ENCODE results near the gene TECR.
"Not testable (repeated sequence)": the region's sequence is repeated elsewhere in the genome, so short reads cannot be mapped to it uniquely, and the experiment has no call there.

Gene TECR

DNA sequence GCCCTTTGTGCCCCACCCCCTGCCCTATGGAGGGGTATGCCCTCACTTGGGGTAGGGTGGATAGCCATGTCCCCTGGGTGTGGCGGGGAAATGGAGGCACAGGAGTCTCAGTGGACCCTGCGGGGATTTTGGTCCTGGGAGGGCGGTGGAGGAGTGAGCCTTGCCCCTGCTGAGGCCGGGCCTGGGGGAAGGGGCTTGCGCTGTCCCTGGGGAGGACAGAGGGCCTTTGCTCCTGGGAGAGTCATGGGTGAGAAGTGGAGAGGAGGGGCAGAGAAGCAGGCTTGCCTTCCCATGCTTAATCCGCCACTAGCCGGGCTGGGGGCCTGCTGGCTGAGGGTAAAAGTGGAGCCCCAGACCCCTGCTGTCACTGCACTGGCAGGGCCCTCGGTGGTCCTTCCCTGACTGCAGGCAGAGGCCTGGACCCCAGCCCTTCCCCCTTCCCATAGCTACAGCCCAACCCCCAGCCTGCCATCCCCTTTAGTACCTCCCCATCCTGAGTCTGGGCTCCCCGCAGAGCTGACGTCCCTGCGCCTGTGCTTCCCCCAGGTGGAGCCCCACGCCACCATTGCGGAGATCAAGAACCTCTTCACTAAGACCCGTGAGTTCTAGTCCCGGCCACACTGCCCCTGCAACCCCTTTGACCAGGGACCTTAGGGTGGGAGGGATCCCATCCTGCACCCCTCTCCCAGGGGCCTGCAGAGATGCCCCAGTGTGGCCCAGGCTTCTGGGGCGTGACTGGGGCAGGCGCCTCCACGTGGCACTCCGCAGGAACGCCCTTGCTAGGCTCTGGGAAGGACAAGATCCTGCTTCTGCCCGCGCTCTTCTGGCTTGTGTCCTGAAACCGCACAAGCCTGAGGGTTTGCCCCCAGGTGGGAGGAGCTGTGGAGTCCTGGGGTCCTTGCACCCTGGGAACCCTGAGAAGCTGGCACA, 33.5 kb downstream of the TECR start:
- no peak for DNase-seq

DNA sequence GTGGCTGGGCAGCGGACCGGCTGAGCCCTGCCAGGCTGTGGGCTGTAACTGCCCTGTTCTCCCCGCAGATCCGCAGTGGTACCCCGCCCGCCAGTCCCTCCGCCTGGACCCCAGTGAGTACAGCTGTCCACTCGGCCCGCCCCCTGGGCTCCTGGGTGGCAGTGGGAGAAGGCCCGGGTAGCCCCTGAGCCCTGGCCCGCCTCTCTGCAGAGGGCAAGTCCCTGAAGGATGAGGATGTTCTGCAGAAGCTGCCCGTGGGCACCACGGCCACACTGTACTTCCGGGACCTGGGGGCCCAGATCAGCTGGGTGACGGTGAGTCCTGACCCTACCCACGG, 34.2 kb downstream of the TECR start:
- DNase-seq = no peak

DNA sequence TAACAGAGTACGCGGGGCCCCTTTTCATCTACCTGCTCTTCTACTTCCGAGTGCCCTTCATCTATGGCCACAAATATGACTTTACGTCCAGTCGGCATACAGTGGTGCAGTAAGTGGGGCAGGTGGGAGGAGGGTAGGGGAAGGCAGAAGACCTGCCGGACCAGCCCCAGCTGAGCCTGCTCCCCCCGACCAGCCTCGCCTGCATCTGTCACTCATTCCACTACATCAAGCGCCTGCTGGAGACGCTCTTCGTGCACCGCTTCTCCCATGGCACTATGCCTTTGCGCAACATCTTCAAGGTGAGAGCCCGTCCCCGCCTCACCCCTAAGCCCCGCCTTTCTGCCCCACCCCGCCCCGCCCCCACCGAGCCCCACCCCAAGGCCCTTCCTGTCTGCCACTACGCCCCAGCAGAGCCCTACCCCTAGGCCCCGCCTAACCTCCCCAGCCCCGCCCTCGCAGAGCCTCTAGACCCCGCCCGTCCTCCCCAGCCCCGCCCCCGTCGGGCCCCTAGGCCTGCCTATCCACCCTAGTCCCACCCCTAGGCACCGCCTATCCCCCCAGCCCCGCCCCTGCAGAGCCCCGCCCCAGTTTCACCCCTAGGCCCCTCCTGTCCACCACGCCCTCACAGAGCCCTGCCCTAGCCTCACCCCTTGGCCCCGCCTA, 34.7 kb downstream of the TECR start:
- no peak for DNase-seq

DNA sequence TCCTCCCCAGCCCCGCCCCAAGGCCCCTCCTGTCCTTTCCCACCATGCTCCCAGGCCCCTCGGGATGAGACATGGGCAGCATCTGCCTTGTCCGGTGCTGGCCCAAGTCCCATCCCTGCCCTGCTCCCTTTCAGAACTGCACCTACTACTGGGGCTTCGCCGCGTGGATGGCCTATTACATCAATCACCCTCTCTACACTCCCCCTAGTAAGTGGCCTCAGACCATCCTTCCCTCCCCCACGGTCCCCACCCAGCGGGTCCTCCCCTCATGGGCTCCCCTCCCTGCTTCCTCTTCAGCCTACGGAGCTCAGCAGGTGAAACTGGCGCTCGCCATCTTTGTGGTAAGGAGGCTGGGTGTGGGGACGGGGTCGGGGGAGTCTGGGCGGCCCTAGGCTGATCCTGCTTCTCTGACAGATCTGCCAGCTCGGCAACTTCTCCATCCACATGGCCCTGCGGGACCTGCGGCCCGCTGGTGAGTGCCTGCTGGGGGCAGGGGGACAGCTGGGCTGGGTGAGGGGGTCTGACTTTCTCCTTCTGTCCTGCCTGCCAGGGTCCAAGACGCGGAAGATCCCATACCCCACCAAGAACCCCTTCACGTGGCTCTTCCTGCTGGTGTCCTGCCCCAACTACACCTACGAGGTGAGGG, 35.4 kb downstream of the TECR start:
- DNase-seq = not testable (repeated sequence)

DNA sequence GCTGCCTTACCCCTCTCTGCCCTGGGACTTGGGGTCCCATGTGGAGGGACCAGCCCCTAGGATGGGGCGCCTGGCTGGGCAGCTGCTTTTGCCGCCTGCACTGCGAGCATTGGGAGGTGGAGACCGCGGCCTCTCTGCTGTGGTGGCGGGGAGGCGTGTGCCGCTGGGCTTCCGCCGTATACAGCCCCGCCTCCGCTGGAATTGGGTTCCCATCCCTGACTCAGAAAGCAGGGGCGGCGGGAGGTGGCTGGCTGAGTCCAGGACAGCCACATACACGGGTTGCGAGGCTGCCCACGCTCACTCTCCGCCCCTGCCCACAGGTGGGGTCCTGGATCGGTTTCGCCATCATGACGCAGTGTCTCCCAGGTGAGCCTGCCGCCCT, 35.9 kb downstream of the TECR start:
- DNase-seq = no peak

DNA sequence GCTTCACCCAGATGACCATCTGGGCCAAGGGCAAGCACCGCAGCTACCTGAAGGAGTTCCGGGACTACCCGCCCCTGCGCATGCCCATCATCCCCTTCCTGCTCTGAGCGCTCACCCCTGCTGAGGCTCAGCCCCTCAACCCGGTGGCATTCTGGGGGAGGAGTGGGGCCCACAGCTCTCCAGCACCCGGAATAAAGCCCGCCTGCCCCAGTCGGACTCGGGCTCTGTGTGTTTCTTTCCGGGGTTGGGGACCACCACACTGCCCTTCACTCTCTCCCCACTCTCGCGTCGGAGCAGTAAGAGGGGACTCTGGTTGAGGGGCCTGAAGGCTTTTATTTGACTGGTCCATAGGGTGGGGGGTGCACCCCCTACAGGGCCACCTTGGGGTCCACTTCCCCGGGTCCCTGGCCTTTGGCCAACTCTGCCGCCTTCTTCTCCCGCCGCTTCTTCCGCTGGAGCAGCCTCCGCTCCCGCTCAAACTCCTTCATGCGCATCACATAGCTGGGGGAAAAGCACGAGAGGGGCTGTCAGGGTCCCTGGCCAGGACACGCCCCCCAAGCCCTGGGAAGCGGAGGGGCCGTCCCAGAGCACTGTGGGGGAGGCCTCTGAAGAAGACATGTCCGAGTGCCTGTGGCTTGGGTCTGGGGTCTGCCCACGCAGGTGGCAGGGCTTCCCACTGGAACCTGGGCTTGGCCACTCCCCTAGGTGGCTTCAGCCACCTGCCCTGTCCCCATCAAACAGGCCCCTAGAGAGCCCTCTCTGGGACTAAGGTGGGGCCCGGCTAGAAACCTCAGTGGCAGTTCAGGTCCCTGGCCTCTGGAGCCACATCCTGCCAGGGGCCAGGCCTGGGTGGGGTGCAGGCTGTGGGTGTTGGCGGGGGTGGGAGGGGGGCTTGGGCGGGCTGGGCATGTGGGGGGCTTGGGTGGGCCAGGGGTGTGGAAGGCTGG, 36.6 kb downstream of the TECR start:
- no peak for DNase-seq

DNA sequence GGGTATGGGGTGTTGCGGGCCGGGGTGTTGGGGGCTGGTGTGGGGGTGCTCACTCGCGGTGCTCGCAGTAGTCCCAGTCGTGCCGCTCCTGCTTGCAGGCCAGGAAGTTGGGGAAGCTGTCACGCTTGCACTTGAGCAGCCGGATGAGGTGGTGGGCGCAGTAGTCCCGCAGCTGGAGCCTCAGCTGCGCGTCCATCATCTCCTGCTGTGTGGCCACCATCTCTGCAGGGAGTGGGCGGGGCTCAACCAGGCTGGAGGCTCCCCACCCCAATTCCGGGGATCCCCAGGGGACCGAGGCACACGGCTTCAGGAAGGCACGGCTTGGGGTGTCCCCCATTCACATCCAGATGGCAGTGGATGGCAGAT, 37.3 kb downstream of the TECR start:
- DNase-seq = no peak

DNA sequence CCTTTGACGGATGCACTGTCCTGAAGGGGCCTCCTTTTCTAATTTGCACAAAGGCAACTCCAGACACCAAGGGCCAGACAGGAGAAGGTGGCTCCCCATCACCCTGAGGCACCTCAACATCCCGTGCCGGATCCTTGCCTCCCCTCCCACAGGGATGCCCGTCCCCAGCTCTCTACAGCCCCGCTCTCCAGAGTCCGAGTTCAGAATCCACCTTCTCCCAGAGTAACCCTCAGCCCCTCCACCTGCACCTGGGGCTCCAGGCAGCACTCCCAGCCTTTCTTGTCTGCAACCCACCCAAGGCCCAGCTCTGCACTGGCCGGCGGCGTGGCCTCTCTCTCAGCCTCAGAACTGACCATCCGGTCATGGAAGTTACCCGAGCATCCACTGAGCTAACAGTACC, 37.7 kb downstream of the TECR start:
- no peak for DNase-seq

DNA sequence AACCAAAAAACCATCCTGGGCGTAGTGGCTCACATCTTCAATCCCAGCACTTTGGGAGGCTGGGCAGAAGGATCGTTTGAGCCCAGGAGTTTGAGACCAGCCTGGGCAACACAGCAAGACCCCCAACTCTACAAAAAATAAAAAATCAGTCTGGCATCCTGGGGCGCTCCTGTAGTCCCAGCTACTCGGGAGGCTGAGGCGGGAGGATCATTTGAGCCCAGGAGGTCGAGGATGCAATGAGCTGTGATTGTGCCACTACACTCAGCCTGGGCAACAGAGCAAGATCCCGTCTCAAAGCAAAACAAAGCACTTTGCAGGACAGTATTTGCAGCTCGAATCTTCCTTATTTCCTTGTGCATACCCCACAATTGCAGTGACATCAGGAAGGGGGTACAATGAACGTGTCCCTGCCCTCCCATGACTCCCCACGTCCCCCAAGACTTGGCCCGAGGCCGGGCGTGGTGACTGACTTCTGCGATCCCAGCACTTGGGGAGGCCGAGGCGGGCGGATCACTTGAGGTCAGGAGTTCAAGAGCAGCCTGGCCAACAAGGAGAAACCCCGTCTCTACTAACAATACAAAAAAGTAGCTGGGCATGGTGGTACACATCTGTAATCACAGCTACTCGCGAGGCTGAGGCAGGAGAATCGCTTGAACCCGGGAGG, 41.6 kb downstream of the TECR start:
- DNase-seq = no peak

DNA sequence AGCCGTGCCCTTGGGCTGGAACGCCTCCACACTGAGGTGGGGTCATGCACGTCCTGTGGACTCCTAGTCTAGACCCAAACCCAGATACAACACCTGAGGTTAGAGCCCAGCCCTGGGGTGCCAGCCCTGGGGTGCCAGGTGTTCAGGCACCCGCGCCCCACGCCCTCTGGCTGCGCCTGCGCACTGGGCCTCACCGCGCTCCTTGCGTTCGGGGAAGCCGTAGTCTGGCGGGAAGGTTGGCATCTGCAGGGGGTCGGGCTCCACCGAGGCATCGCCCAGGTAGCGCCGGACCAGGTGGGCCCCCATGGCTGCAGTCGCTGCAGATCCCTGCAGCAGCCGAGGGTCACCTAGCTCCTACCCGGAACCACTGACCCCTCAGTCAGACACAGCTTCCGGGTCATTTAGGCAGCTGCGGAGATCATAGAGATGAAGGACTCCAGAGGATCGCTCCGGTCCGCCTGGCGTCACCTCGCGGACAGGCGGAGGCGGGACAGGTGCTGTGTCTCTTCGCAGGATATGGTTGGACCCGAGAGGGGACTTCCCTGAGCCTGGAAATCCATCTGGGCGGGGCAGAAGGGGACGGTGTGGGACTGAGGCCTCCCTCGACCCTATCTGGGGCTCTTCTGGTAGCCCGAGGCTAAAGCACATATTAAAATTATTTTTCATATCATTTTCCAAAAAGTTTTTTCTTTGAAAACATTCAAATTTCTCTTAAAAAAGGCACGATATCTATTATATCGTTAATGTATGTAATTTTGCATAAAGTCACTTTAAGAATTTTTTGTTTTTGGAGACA, 42.5 kb downstream of the TECR start, which contains the start of gene NDUFB7:
Gene NDUFB7 (minus strand): TSS at position 372 of the 796 bp plus-strand sequence. CDS start 66 bp downstream, at position 306.
- peak; percentile 79 for DNase-seq

DNA sequence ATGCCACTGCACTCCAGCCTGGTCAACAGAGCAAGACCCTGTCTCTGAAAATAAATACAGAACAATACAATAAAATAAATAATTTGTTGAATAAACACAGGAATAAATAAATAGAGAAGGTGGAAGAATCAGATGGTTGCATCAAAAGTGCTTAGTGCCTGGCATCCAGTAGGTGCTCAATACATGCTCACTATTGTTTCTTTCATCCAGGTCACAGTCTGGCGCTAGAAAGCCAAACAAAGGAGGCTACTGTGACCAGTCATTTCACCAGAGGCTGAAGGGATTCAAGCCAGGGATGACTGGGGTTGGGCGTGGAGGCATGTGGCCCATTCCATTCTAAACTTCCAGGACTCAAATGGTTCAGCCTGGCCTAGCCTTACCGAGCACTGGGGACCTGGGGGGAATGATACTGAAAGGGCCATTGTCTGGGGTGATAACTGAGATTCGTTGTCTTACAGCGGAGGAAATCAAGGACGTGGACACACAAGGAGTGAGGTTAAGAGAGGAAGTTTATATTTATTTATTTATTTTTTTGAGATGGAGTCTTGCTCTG, 46.1 kb downstream of the TECR start:
- no peak for DNase-seq

DNA sequence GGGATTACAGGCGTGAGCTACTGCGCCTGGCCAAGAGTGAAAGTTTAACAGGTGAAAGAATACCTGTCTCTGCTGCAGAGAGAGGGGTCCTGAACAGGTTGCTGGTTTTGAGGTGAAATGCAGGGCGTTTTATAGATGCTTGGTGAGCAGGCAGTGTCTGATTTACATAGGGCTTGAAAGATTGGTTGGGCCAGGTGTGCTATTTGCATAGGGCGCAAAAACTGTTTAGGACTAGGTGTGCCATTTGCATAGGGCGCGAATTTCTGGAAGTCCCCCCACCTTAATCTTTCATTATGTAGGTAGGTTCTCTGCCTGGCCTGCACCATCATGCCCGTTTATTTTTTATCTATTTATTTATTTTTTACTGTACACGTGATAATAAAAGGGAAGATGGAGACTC, 47.0 kb downstream of the TECR start:
- no peak for DNase-seq

DNA sequence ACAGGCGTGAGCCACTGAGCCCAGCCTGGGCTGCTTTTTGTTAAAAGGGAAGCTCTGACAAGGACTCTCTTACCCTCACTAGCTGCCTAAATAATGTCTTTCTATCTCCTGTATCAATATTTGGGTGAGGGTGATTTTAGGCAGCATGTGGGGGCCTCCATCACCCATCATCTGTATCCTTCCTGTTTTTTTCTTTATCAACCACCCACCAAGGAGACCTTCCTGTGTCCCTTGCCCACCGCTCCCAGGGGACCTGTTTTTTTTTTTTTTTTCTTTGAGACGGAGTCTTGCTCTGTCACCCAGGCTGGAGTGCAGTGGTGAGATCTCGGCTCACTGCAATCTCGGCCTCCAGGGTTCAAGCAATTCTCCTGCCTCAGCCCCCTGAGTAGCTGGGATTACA, 47.9 kb downstream of the TECR start:
- DNase-seq = no peak

DNA sequence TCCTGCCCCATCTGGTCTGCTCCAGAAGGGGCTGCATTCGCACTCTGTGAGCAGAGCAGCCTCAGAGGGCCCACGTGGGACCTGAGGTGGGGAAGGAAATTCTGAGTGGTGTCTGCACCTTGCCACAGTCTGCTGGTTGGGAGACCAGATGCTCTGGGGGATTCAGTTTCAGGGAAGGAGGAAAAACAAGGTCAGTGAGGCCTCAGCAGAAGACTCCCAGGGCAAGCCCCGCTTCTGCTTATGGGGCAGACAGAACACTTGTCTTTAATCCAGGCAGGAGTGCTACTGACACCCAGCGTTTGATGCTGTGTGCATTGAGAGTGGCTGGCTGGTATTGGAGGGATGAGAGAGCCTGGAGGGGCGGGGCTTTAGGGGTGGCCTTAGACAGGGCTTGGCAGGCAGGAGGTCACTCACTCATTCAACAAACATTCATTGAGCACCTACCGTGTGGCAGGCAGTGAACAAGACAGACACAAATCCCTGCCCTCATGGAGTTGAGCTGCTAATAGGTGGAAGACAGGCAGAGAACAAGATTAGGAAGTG, 48.6 kb downstream of the TECR start:
- DNase-seq = no peak

DNA sequence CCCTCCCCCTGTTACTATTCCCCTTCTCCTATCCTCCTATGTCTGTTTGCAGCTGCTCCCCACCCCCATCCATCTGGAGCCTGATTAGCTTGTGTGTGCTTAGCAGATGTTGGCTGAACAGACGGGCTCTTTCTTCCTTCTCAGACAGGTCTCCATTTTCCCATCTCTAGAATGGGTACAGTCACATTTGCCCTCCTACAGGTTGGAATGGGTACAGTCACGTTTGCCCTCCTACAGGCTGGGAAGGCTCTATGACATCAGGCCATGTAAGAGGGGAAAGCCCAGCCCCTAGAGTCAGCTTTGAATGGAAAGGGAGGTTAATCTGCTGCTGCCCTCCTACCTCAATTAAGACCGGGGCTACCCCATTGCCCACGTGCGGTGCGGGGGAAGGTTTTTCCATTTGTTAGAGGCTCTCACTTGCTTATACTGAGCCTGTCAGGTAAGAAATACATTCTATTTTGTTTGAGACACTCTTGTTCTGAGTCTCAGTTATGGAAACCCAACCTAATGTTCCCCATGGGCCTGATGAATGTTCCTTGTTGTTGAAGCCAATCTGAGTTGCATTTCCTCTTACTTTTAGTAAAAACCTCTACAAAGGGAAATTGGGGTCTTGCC, 51.3 kb downstream of the TECR start:
- DNase-seq = peak; percentile 24

DNA sequence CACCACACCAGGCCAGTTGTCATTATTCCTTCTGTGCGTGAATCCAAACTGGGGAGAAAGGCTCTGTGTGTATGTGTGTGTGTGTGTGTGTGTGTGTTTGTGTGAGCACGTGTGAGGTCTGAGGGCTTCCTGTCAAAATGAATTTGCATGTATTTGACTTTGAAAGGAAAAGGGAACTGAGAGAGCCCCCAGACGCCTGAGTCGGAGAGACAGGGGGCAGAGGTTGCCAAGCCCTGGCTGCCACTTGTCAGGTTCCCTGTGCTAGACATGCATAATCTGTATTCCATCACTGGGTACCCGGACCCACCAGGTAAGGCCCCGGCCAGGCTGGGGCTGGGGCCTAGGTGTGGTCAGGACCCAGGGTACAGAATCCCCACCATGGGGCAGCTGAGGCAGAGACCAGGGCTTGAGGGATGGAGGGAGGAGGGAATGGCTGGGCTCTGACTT, 53.5 kb downstream of the TECR start, which contains the start of gene CLEC17A:
Gene CLEC17A (plus strand): TSS at position 191 of the 447 bp plus-strand sequence. CDS start 77 bp downstream, at position 268.
- no peak for DNase-seq

DNA sequence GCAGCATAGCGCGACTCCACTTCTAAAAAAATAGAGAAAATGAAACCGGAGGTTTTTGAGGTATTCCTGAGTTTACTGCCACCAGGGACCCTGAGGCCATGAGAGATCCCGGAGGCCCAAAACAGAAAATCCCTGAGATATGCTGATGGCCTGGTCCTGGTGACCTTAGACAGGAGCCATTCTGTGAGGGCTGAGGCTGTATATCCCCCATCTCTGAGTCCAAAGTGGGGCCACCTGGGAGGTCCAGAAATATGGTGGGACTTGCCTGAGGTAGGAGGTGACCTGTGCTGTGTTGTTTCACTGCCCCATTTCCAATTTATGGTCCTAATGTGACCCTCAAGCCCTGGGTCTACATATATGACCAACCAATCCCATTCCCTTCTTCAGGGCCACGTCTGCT, 55.0 kb downstream of the TECR start:
- DNase-seq = not testable (repeated sequence)

DNA sequence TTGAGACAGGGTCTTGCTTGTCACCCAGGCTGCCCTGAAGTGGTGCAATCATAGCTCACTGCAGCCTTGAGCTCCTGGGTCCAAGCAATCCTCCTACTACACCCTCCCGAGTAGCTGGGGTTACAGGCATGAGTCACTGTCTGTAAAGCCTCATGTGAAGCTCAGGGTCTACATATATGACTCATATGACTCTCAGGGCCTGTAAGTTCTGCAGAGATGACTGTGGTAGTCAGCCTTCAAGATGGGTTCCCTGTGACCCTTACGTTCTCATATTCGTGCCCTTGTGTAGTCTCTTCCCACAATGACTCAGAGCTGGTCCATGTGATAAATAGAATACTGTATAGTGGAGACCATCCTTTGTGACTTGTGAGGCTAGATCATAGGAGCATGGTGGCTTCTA, 55.8 kb downstream of the TECR start:
- not testable (repeated sequence) for DNase-seq

DNA sequence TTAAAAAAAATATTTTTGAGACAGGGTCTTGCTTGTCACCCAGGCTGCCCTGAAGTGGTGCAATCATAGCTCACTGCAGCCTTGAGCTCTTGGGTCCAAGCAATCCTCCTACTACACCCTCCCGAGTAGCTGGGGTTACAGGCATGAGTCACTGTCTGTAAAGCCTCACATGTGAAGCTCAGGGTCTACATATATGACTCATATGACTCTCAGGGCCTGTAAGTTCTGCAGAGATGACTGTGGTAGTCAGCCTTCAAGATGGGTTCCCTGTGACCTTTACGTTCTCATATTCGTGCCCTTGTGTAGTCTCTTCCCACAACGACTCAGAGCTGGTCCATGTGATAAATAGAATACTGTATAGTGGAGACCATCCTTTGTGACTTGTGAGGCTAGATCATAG, 60.0 kb downstream of the TECR start:
- DNase-seq = not testable (repeated sequence)

DNA sequence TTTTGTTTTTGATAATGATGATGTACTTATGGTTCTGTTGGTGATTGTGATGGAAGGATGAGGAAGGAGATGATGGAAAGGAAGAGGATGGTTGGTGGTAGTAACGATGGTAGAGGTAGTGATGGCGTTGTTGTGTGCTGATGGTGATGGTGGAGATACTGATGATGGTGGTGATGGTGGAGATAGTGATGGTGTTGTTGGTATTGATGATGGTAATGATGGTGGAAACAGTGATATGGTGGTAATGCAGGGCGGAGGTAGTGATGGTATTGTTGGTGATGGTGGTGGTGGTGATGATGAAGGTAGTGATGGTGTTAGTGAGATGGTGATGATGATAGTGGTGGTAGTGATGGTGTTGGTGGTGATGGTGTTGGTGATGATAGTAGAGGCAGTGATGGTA, 66.2 kb downstream of the TECR start:
- DNase-seq = no peak
